ENCODE measurements around the gene LAMP1.
A peak's percentile ranks its signal among the peaks of the same experiment; 100 is the strongest.
"Not testable (repeated sequence)": the region's sequence is repeated elsewhere in the genome, so short reads cannot be mapped to it uniquely, and the experiment has no call there.

Gene LAMP1

DNA sequence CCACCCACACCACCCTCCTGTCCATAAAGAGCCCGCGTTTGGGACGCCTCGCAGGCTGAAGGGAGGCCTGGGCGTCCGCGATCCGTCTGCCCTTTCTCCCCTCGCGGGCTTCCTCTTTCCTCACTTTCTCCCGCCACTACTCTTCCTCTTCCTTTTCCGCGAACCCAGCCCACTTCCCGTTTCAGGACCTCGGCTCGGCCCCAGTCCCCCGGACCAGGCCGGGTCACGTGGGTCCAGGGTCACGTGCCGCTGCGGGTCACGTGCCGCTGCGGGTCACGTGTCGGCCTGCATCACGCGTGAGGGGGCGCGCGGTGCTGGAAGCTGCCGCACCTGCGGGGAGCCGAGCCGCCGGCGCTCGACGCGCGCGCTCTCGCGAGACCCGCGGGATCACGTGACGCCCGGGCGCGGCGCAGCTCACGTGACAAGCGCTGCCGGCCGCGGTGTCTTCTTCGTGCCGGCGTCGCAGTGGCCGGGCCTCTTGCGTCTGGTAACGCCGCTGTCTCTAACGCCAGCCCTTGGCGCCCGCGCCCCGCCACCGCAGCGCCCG, at the start of gene LAMP1:
TSS of gene LAMP1 (plus strand) at position 417 of the 547 bp plus-strand sequence. CDS start 196 bp downstream, outside the sequence.
- peak; percentile 100 for DNase-seq

- DNase-seq: no peak
Observed at GRCh38 chr13:113252516-113253095, 44.4 kb upstream of the LAMP1 start.

DNA sequence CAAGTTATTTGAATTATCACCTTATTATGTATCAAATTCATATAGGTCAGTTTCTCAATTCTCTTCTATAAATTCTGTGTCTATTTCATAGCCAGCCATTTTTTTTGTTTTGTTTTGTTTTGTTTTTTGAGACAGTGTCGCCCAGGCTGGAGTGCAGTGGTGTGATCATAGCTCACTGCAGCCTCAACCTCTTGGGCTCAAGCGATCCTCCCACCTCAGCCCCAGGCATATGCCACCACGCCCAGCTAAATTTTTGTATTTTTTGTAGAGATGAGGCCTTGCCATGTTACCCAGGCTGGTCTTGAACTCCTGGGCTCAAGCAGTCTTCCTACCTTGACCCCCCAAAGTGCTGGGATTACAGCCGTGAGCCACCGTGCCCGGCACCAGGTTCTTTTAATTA, 39.1 kb upstream of the LAMP1 start:
- not testable (repeated sequence) for DNase-seq

DNA sequence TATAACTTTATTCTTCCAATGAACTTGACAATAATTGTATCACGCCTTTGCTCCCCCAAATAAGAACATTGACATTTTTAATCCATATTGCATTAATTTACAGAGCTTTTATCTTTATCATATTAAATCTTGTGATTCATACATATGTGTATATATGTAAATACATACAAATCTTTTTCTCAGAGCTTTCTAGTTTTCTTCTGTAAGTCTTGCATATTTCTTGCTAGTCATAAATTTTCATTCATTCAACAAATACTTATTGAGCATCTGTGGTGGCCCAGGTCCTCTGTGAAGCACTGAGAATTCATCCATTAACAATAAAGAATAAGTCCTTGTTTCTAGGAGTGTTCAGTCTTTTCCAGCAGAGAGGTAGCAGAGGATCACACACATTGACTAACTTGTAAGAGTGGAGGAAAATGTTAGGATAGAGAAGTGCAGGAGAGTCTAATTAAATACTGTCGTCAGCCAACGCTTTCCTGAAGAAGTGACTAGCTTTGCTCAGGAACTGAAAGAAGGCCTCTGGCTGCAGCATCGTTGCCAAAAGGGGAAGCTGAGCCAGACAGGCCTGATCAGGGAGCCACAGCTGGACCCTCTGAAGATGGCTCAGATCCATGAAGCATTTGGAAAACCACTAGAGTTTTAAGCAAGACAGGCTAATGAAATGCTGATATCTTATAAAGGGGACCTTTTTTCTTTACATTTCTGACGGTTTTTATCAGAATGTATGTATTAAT, 38.6 kb upstream of the LAMP1 start:
- peak; percentile 35 for DNase-seq

DNA sequence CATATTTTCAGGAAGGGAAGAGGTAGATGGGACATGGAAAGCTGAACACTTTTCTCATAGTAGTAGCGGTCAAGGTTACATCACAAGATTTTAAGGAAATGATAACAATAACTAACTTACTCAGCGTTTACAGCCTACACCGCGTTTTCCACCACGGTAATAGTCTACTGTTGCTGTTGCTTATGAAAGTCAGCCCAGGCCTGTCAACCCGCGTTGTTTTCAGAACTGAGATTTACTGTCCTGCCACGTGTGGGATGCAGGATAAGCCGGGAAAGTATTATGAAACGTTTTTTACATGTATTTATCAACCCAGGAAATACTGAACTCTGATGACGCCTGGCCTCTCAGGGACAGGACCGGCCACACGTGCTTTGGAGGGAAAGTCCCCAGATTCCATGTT, 36.0 kb upstream of the LAMP1 start:
- no peak for DNase-seq

GRCh38 chr13:113263016-113263415, 34.0 kb upstream of the LAMP1 start:
- not testable (repeated sequence) for DNase-seq

- DNase-seq: no peak
Observed at GRCh38 chr13:113267642-113268405, 29.2 kb upstream of the LAMP1 start.

GRCh38 chr13:113272031-113272430, 25.0 kb upstream of the LAMP1 start:
- DNase-seq: no peak

GRCh38 chr13:113272701-113273181, 24.3 kb upstream of the LAMP1 start:
- DNase-seq: no peak

DNA sequence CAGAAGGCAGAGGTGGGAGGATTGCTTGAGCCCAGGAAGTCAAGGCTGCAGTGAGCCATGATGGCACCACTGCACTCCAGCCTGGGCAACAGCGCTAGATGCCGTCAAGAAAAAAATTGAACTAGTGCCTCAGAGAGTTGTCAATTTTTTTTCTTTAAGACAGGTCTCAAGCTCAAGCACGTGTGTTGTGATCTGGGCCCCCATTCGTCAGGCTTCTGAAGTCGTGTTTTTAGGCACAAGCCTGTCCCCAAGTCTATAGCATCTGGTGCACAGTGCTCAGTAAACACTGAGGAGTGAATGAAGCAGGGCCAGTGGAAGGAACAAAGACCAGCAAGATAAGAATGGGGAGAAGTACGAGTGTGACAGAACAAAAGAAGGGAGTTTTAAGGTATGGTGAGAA, 23.7 kb upstream of the LAMP1 start:
- DNase-seq: no peak

DNA sequence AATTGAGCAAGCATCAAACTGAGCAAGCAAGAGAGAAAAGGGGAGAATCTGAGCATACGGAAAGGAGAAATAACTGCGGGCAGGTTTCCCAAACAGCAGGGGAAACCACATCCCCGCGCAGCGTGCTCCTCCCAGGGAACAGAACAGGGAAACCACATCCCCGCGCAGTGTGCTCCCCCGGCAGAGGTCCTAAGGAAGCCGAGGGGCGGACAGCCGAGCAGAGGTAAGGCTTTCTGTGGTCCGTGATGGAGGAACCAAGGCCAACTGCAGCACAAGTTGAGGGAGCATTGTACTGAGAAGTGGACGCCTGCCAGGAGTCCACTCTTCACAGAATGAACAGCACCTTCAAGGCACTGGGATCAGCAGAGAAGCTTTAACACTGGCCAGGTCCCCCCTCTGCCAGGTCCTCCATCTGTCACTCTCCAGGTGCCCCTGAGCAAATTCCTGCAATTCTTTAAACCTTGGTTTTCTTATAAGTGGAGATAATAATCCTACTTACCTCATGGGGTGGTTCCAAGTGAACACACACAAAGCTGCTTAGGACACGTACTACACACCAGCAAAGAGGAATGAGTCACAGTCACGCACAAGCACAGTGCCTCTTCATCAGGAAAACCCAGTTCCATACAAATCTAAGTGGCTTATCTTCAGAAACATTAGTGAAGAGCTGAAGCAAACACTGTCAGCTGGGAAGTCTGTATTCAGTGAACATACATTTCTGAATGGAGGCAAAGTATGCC, 23.0 kb upstream of the LAMP1 start:
- DNase-seq: no peak

DNA sequence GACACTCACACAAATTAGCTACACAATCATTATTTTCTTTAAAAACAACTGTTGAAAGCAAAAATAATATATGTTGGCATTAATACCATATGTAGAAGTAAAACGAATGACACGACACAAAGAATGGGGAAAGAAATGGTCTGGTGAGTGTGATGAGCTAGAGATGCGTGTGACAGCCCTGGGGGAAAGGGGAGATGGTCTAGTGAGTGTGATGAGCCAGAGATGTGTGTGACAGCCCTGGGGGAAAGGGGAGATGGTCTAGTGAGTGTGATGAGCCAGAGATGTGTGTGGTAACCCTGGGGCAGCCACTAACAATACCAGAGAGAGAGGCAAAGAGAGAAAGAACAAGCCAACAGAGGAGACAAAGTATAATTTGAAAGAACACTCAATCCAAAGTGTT, 22.3 kb upstream of the LAMP1 start:
- no peak for DNase-seq

- DNase-seq: no peak
Observed at GRCh38 chr13:113275387-113275786, 21.7 kb upstream of the LAMP1 start.

DNA sequence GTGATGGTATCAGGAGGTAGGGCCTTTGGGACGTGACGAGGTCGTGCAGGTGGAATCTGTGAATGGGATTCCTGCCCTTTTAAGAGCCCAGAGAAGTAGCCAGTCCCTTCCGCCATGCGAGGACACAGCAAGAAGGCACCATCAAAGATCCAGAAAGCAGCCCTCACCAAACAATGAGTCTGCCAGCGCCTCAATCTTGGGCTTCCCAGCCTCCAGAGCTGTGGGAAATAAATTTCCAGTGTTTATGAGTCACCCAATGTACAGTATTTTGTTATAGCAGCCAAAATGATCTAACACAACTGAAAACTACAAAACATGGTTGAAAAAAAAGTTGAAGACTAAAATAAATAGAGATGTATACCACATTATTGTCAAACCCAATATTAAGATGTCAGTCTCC, 16.9 kb upstream of the LAMP1 start:
- DNase-seq: no peak

GRCh38 chr13:113283904-113284303, 13.1 kb upstream of the LAMP1 start:
- no peak for DNase-seq

GRCh38 chr13:113288880-113289279, 8.2 kb upstream of the LAMP1 start:
- no peak for DNase-seq

GRCh38 chr13:113291129-113291528, 5.9 kb upstream of the LAMP1 start:
- no peak for DNase-seq

DNA sequence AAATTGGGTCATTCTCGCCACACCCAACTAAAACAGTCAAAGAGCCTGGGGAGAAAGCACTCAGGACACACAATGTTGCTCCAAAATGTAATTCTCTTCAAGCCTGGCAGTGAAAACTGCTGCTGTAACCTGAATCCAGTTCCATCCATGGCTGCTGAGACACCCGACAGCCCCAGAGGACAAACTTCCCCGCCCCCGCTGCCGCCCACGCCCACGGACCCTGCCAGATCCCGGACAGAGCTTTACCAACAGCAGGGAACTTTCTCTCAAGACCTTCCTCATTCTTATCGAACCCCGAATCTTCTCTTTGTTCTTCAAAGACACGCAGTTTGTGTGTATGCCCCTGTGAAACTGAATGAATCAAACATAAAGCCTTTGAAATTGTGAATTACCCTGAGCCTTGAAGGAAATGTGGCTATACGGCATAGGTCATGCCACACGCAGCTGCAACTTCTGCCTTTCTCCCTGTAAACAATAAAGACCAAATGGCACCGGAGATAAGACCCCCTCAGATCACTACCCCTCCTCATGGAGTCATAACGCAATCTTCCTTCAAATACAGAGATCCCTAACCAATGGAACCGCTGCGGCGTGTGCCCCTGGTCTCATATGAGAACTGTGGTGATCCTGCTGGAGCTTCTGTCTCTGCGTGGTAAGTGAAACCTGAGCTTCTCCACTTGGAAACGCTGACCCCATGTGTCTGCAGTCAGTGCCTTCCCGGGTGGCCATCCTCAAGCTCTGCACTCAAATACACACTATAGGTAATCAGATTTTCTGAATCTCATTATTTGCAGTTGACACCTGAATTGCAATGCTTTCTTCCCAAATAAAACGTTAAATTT, 4.8 kb upstream of the LAMP1 start:
- peak; percentile 20 for DNase-seq

DNA sequence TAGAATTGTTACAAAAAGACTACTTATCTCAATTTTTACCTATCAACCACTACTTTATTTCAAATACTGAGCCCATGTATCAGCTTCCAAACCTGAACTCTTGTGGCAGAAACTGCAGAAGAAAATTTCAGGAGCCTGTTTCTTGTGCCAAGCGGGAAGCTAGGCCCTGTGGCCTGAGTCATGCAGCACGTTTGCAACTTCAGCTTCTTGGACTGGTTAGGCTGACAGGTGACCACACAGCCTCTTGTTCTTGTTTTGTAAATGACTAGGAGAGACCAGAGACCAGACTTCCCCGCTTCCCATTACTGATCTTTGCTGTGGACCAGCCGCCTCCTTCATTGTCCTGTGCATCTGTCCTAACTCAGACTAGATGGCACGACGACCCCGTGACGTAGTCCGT, 3.4 kb upstream of the LAMP1 start:
- no peak for DNase-seq

- DNase-seq: no peak
Observed at GRCh38 chr13:113295776-113296175, 1.3 kb upstream of the LAMP1 start.

DNA sequence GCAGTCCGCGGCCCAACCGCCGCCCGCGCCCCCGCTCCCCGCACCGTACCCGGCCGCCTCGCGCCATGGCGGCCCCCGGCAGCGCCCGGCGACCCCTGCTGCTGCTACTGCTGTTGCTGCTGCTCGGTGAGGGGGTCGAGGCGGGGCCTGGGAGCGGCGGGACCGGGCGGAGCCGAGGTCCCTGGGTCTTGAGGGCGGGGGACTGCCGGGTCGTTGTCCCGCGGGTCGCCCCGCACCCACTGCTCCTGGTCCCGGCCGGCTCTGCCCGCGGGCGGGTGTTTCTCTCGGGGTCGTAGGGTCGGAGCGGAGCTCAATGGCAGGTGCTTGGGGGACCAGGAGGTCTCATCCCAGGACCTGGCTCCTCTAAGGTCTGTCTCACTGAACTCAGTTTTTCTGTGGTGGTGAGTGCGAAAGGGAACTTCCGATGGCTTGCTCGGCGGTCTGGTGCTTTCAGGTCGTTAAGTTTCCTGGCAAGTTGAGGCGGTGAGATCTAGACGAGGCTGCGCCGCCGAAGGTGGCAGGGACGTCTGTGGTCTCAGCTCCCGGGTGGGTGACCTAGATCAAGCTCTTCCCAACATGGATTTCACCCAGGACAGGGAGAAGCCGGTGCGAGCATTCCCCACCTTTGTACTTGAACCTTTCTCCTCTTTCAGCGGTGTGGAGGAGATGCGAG, 467 bp downstream of the LAMP1 start:
- DNase-seq: no peak
